HG03565 (cell line): Measurements from ENCODE around the gene DGKA.
"Not testable (repeated sequence)": the region's sequence is repeated elsewhere in the genome, so short reads cannot be mapped to it uniquely, and the experiment has no call there.

Source experiments
- ATAC-seq: cut with Tn5 transposase; IDR thresholded peaks from one replicate; pipeline ENCODE4 v1.9.1; 2021; ENCODE audit warnings: mild to moderate bottlenecking, moderate library complexity; ENCODE audit not compliant: unreplicated experiment

The DGKA gene

DNA sequence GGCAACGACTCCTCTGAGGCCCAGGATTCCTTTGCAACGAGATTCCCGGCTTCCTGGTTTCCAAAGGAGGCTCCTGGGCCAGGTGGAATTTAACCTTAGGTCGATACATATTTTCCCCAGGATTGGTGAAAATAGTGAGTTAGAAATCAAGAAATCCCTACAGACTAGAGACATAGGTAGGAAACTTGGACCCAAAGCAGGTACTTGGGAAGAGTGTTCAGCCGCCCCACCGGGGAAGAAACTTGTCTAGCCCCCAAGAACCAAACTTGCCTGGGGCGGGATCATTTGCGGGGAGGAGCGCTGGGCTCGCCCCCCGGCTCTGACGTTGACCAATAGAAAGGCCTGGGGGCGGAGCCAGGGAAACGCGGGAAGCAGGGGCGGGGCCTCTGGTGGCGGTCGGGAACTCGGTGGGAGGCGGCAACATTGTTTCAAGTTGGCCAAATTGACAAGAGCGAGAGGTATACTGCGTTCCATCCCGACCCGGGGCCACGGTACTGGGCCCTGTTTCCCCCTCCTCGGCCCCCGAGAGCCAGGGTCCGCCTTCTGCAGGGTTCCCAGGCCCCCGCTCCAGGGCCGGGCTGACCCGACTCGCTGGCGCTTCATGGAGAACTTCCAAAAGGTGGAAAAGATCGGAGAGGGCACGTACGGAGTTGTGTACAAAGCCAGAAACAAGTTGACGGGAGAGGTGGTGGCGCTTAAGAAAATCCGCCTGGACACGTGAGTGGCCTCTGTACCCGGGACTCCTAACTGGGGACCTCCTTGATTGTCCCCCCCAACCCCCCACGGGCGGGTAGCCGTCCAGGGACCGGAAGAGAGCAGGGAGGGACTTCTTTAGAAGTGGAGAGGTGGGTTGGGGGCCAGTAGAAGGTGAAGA, 35.7 kb downstream of the DGKA start, which contains the start of gene CDK2:
CDK2 (plus strand) TSS at position 423 of the 874 bp plus-strand sequence; CDS start at position 602, 179 bp downstream.
- peak; percentile 75 for ATAC-seq

DNA sequence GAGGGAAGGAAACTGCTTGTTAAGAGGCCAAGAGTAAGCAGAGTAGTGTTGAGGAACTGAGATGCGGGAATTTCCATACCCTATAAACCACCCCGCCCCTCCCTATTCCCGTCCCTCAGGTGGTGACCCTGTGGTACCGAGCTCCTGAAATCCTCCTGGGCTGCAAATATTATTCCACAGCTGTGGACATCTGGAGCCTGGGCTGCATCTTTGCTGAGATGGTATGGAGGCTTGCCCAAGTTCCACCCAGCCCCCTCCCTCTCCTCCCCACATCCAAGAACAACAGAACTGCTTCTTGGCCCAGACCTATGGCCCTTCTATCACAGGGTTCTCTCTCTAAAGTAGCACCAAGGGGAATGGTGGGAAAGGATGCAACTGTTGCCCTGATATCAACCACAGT, 38.4 kb downstream of the DGKA start:
- no peak for ATAC-seq

DNA sequence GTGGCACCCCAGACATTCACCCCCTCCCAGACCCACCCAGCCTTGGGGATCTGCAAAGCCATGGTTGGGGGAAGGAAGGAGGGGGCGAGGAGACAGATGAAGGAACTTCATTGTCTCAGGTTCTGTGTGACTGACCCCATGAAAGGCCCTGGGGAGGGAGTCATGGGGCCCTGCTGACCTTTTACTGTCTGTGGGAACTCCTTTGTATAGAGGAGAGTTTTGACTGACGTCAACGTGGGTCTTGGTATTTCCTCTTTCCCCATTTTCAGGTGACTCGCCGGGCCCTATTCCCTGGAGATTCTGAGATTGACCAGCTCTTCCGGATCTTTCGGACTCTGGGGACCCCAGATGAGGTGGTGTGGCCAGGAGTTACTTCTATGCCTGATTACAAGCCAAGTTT, 39.8 kb downstream of the DGKA start:
- no peak for ATAC-seq

DNA sequence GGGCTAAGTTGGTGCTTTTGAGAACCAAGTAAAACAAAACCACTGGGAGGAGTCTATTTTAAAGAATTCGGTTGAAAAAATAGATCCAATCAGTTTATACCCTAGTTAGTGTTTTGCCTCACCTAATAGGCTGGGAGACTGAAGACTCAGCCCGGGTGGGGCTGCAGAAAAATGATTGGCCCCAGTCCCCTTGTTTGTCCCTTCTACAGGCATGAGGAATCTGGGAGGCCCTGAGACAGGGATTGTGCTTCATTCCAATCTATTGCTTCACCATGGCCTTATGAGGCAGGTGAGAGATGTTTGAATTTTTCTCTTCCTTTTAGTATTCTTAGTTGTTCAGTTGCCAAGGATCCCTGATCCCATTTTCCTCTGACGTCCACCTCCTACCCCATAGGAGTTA, 41.1 kb downstream of the DGKA start:
- ATAC-seq = no peak

DNA sequence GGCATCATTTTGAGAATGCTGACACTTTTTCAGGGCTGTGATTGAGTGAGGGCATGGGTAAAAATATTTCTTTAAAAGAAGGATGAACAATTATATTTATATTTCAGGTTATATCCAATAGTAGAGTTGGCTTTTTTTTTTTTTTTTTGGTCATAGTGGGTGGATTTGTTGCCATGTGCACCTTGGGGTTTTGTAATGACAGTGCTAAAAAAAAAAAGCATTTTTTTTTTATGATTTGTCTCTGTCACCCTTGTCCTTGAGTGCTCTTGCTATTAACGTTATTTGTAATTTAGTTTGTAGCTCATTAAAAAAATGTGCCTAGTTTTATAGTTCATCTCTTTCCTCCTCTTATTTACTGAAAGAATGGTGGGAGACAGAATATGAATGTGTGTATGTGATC, 41.5 kb downstream of the DGKA start:
- ATAC-seq = no peak

DNA sequence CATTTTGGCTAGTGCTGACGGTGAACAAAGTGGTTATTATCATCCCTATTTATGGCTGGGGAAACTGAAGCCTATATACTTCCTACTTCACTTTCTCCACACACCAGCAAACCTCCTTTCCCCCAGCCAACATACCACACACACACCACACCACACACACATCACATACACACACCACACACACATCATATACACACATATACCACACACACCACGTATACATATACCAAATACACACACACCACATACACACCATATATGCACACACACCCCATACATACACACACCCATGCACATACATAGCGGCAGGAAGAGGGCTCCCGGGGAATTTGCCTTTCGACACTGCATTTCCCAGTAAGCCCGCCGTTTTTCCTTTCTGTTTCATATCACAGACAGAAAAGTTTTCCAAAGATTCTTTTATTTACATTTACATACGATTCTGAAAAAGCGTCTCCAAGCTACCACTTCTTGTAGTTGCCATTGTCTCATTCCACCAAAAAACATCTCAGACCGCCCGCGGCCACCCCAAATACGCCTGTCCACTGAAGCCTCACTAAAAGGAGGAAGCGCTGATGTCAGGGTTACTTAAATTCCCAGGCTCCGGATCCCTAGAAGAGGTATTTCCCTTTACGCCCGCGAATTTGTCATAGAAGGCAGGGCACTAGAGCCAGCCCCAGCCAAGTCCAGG, 42.1 kb downstream of the DGKA start:
- no peak for ATAC-seq

DNA sequence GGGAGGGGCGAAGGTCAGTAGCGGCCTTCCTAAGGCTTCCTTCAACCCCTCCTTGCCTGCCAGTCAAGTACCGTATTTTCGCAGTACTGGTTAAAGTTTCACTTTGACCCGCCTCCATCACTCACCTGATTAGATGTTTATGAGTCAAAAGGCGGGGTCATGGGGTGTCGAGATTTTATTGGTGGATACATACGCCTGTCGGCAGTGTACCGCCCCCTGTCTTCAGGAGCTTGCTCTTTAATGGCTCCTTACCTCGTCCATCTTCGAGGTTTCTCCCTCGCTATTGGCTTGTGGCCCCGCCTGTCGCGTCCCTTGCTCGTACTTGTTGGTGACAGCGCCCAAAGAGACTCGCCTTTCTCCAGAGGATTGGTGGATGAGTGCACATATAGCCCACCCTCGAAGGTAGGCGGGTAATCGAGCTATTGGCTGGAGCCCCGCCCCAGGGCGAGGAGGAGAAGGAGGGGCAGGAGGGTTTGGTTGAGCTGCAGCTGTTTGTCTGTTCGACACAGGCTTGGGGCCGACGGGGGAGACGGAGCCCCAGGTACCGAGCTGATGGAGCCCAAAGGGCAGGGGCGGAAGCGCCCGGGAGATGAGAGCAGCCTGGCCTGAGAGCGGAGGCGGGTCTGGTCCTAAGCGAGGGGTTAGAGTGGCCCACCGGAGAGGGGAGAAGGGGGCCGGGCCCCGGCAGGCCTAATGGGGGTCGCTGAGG, 42.8 kb downstream of the DGKA start, which contains the start of gene RAB5B:
RAB5B (plus strand) TSS at position 480 of the 709 bp plus-strand sequence. CDS start 12,883 bp downstream, outside the sequence.
- ATAC-seq = peak; percentile 83

DNA sequence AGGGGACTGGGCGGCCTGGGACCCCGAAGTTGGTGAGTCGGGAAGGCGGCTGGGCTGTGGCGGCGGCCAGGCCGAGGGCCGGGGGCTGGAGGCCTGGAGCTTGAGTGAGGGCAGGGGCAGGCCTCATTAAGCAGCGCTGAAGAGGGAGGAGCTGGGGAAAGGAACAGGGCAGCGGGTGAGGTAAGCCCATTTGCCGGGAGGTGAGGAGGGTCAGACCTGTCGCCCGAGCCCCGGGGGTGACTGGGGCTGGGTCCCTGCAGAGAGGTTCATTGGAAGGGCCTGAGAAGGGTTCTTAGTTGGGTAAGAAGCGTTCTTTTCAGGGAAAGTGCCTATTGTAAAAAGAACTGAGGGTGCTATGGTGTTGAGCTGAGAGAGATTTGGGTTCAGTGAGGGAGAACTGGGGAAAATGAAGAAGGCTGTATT, 43.4 kb downstream of the DGKA start:
- ATAC-seq = no peak

DNA sequence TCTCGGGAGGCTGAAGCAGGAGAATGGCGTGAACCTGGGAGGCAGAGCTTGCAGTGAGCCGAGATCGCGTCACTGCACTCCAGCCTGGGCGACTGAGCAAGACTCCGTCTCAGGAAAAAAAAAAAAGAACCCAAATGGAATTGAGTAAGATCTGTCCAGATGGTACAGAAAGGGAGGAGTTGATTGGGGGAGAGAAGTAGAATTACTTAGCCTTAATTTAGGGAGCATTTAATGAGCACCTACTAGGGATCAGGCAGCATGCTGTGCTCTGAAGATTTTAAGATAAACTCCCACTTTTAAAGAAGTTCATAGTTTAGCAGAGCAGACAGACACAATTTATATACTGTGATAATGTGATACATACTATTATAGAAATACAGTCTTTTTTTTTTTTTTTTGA, 47.4 kb downstream of the DGKA start:
- ATAC-seq = no peak

DNA sequence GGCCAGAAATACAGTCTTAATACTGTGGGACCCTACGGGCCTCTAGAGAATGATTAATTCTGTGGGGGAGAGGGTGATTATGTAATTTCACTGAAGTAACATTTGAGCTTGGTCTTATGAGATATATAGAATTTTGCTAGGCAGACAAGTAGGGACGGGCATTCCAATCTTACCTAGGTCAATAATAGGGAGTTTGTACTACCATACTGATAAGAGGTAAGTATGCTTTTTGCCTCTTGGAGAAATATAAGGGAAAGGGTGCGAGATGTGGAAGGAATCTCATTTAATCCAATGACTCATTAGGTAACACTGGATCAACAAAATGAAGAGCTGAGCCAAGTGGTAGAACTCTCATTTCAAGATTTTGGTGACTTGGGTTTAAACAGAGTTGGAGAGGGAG, 48.1 kb downstream of the DGKA start:
- ATAC-seq = no peak

DNA sequence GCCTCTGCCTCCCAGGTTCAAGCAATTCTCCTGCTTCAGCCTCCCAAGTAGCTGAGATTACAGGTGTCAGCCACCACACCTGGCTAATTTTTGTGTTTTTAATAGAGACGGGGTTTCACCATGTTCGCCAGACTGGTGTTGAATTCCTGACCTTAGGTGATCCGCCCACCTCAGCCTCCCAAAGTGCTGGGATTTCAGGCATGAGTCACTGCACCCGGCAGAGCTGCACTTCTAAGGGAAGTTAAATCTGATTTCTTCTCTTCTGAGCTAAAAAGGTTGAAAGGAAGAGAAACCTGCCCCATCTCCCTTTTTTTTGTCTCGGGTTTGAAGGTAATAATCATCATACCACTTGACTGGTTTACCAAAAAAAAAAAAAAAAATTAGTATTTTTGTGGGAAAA, 50.9 kb downstream of the DGKA start:
- ATAC-seq = not testable (repeated sequence)

DNA sequence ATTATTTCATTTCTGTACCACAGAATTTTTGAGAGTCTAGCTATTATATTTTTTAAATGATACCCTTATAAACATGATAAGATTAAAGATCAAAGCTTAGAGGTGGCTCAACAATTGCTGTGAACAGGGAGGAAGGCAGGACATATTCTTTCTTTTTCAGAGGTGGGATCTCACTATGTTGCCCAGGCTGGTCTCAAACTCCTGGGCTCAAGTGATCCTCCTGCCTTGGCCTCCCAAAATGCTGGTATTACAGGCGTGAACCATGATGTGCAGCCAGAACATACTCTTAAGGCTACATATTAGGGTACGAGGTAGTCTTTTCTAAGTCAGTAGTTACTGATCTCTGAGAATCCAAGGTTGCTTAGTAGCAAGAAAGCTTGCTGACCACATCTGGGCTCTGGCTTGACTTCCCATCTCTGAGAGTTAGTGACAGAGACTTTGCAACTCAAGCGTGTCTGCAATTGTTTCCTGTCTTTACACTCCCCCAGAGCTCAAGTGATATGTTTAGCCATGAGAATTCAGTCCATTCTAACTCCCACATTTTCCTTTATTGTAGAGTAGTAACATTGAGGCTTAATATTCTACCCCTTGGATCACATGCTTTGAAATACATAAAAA, 51.5 kb downstream of the DGKA start:
- ATAC-seq = peak; percentile 85

DNA sequence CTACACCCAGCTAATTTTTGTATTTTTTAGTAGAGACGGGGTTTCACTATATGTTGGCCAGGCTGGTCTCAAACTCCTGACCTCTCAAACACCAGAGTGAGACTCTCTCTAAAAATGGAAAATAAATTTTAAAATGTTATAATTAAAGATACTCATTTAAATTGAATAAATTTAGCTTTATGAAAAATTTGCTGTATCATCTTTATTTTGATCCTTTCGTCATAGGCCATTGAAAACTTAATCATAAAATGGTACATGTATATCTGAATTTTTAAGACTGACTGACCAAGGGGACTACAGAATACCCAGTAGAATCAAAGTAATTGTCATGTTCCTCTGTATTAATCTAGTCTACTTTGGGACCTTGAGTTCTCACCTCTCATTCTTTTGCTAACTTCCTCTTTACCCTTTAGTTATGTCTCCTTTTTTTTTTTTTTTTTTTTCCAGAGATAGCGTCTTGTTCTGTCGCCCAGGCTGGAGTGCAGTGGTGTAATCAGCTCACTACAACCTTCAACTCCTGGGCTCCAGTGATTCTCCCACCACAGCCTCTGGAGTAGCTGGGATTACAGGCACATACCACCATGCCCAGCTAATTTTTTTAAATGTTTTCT, 52.4 kb downstream of the DGKA start:
- ATAC-seq = no peak

DNA sequence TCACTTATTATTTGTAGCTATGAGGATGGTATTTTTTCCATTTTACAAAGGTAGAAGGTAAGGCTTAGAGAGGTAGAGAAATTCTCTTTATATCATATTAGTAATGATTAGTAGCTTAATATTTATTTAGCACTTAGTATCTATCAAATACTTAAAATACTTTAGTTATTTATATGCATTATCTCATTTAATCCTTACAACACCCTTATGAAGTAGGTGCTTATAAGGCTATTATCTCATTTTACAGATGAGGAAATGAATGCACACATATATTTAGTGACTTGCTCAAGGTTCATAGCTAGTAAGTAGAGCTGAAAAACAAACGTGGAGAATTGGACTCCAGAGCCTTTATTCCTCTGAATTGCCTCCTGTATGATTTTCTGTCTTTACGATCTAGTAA, 53.9 kb downstream of the DGKA start:
- no peak for ATAC-seq

DNA sequence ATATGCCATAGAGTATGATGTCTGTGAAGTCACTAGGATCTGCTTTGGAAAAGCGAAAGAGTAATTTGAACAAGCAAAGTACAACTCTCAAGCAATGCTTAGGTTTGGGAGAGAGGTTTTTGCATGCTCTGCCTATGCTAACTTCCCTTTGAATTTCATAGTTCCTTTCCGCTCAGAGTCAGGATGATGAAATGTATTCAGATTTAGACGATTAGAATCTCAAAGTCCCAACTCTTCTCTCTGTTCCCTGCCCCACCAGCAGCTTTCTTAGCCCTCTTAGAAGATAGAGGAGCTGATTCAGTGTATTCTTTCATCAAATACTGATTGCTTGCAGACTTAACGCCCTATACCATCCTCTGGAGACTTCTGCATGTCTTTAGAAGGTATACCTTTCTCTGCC, 54.4 kb downstream of the DGKA start:
- no peak for ATAC-seq

DNA sequence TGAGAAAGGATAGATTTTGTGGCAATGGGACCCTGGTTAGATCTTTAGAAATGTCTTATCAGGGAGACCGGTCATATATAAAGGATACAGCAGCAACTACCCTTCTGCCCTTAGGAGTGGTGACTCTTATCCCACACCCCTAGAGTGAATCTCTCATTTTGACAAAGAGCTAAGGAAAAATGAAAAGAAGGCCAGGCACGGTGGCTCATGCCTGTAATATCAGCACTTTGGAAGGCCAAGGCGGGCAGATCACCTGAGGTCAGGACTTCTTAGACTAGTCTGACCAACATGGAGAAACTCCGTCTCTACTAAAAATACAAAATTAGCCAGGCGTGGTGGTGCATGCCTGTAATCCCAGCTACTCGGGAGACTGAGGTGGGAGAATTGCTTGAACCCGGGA, 55.0 kb downstream of the DGKA start:
- not testable (repeated sequence) for ATAC-seq

DNA sequence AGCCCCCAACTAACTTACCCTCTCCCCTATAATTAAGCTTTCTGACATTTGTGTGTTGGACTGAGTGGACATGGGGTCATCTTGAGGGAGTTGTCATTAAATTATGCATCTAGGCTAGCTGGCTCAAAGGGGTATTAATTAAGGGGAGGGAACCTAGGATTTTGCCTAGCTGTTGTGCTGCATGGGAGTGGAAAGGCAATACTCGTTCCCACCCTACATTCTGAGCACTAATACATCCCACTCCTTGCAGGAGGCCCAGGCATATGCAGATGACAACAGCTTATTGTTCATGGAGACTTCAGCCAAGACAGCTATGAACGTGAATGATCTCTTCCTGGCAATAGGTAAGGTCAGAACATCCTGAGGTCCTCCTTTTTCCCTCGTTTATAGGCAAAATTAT, 60.1 kb downstream of the DGKA start:
- ATAC-seq = no peak

DNA sequence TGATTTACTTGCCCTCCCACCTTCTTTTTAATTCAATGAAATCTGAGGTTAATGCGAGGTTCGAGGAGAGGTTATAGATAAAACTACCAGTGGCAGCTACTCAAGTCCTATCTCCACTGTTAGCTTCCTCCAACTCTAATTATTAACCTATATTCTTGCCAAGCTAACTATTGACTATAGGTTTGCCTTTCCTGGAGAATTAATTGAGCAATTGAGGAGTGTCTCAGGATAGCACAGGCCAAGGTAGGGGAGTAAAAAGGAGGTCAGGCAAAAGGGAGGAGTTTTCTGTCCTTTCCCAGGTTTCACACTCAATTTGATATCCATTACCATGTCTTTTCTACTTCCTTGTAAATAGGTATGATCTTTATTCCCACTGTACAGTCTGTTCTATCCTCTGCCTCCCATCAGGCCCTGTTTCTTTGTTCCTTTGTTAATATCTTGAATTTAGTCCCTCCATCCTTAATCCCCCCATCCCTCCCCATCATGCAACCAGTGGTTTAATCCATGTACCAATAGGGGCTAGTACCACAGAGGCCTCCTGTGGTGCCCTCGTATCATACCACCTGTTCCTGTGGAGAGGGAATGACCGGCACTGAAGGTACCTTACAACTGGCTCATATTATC, 62.4 kb downstream of the DGKA start:
- no peak for ATAC-seq

DNA sequence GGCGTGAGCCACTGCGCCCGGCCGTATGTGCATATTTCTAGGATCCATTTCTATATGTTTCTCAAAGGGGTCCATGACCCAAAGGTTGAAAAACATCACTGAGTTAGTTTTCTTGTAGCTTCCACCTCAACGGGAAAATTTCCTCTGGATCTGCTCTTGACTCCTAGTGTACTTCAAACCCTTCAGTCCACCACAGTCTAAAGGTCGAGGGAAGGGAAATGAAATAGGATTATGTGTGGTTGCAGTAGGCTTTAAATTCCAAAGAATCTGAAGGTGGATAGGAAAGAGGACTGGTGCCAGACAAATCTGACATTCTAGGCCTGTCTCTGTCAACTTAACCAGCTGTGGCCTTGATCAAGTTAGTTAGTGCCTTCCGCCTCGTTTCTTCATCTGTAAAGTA, 64.4 kb downstream of the DGKA start:
- no peak for ATAC-seq

DNA sequence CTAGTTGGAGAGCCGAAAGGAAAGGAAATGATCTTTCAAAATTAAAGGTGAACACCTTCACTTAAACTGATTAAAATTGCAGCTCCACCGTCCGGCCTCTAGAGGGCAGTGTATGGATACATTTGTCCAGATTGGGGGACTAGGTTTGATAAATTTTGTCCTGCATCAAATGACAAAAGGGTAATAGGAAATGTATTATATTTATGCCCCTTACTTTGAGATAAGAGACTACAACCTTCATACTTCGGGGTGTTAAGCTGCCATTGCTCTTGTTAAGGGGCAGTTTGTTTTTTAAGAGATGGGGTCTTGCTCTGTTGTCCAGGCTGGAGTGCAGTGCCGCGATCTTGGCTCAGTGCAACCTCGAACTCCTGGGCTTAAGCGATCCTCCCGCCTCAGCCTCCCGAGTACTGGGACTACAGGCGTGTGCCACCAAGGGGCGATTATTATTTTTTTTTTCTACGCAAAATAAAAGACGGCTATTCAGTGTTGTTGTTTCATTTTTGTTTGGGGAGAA, 65.3 kb downstream of the DGKA start:
- ATAC-seq = no peak
